Heart left ventricle (tissue), 16 donors: ENCODE results near the gene TMEM171. TPM values are rescaled to one million over a fixed set of nuclear protein-coding genes. Genes with fewer than 3 reads are reported as not detected.

ENCODE experiments used
- ATAC-seq, 4 donors: fragments of 200-7000 bp; cut with Tn5 transposase; one replicate each; pipeline ENCODE4 v1.9.1; 2020 to 2022; ENCODE audit warnings: moderate library complexity in 4 of 4, mild to moderate bottlenecking in 3 of 4, moderate number of reproducible peaks in 1 of 4
- DNase-seq, 5 donors: peaks; one replicate each; pipeline ENCODE4 v3.0.0-alpha.2; 2020
- H3K27ac ChIP-seq, 12 donors: fragments of 200-600 bp; sonication (generic) in 4 of 12; one replicate each; pipeline versions ENCODE4 v1.5.0 to v1.8.0; 2016 to 2022; ENCODE audit warnings: mild to moderate bottlenecking in 2 of 12
- H3K27me3 ChIP-seq, 9 donors: fragments of 200-600 bp; sonication (generic) in 2 of 9; one replicate each; pipeline versions ENCODE4 v1.5.1 to v1.8.0; 2016 to 2022; ENCODE audit warnings: mild to moderate bottlenecking in 3 of 9
- H3K36me3 ChIP-seq, 9 donors: fragments of 200-600 bp; sonication (generic) in 2 of 9; one replicate each; pipeline versions ENCODE4 v1.5.0 to v1.8.0; 2018 to 2022; ENCODE audit warnings: mild to moderate bottlenecking in 2 of 9
- H3K4me1 ChIP-seq, 12 donors: fragments of 200-600 bp; sonication (generic) in 4 of 12; one replicate each; pipeline versions ENCODE4 v1.5.0 to v1.8.0; 2016 to 2022; ENCODE audit warnings: mild to moderate bottlenecking in 3 of 12
- H3K4me3 ChIP-seq, 12 donors: fragments of 200-600 bp; sonication (generic) in 4 of 12; one replicate each; pipeline versions ENCODE4 v1.5.0 to v1.8.0; 2017 to 2022; ENCODE audit warnings: mild to moderate bottlenecking in 9 of 12, moderate library complexity in 4 of 12
- H3K9me3 ChIP-seq, 12 donors: fragments of 200-600 bp; sonication (generic) in 4 of 12; one replicate each; pipeline versions ENCODE4 v1.5.0 to v1.8.0; 2016 to 2022; ENCODE audit warnings: mild to moderate bottlenecking in 1 of 12
- CTCF ChIP-seq, 12 donors: fragments of 200-600 bp; sonication (generic) in 4 of 12; IDR thresholded peaks; one replicate each; pipeline versions ENCODE4 v1.5.0 to v1.8.0; 2018 to 2022; ENCODE audit warnings: antibody characterized with exemption in 12 of 12, mild to moderate bottlenecking in 5 of 12
- POLR2A ChIP-seq, 2 donors: fragments of 450-650 bp; IDR thresholded peaks; one replicate each; pipeline ENCODE4 v1.6.1; 2017; ENCODE audit warnings: antibody characterized with exemption in 2 of 2, mild to moderate bottlenecking in 2 of 2, moderate library complexity in 2 of 2
- WGBS, 4 donors: extraction: QIAGEN DNeasy Blood & Tissue Kit in 2 of 4; methylation state at CpG; one replicate each; pipeline versions ENCODE4 v1.1.5 to v1.1.7; 2013 to 2018; 5-methylcytosine and 5-hydroxymethylcytosine counted together
- intact Hi-C, 10 donors: fragments of 100-400 bp; cut with DNase I; formaldehyde crosslinking; loops; one replicate each; pipeline versions ENCODE4 v1.11.1 to v1.14.2; 2022
- polyA plus RNA-seq, 2 donors: library from polyadenylated mRNA; stranded (reverse); fragments of 200-250 nt; gene quantifications; one replicate each; pipeline ENCODE4 v1.2.3, GENCODE V29; 2013
- total RNA-seq, 9 donors: library from RNA; depleted of rRNA in 2 of 9; stranded (reverse); fragments of >200 nt in 2 of 9; fragmentation: NEBNext Ultra II Directional in 3 of 9; extraction: Animal tissue kit (Norgen Biotek cat#: 25700) in 3 of 9; gene quantifications; one replicate each; pipeline versions ENCODE4 v1.1.0 to v1.2.4, GENCODE V29; 2016 to 2023
- donor health status: ischemic (EF 13 %, LVEDD 7.1; RV severe dilation, severe dysfunction).
- donor health status: healthy with polysubstance abuse.
- donor health status: DM: no; HTN: yes; CAD: no.
- donor health status: DM: no; HTN: no; CAD: no.
- donor health status: ischemic (EF 25% LVEDD 6.9; RV normal size, moderate dysfunction).
- donor health status: ischemic (EF 25% LVEDD 5.7; RV mildly dilated, moderate dysfunction).
- donor health status: healthy.
- donor health status: DM: yes; HTN: yes; CAD: no.
- donor health status: ischemic (EF 35%, LVEDD 5.7; RV mildly dilated, moderate dysfunction).
- donor health status: nonischemic (EF 11% LVEDD 7.7; RV severe dilation, severe dysfunction).
- donor health status: DM: yes; HTN: yes; CAD: no.
- donor health status: PGD.
- donor health status: ischemic (EF 29% LVEDD 5.4; RV normal size, mild dysfunction).
- donor health status: nonischemic (EF 23%, LVEDD 6.1; RV moderate dilation, normal function).

The TMEM171 gene
- total and polyA plus RNA-seq, 11 donors: 0.27 TPM; not detected in 10

GRCh38 chr5:73126381-73126780 is 6.0 kb downstream of the TMEM171 start:
- H3K4me1 ChIP-seq: peaks cover 0 to 10% (median 0%) of the 10 kb centered on the region in 12 donors
- no peak for TF ChIP-seq CTCF (IDR thresholded peaks at IDR 0.05)
- TF ChIP-seq POLR2A (IDR thresholded peaks at IDR 0.05): no peak
- no peaks in the 10 kb centered on the region for H3K36me3 ChIP-seq
- peaks cover 0 to 36% (median 8%) of the 10 kb centered on the region in 9 donors for H3K27me3 ChIP-seq
- WGBS, 4 donors: 78 to 83% (median 81%) methylated on average over 4 of the region's 4 CpGs
- DNase-seq (no peak), ATAC-seq (no peak)
- no peak overlapping the region for H3K4me3 ChIP-seq
- intact Hi-C loops: no loop called here
- H3K27ac ChIP-seq: no peak overlapping the region
- H3K9me3 ChIP-seq: no peaks in the 10 kb centered on the region

GRCh38 chr5:73126957-73127356 is 6.6 kb downstream of the TMEM171 start:
- H3K9me3 ChIP-seq: no peaks in the 10 kb centered on the region
- no peak for DNase-seq
- no peak overlapping the region for H3K27ac ChIP-seq
- peaks cover 0 to 30% (median 4%) of the 10 kb centered on the region in 9 donors for H3K27me3 ChIP-seq
- H3K4me1 ChIP-seq: peaks cover 0 to 10% (median 0%) of the 10 kb centered on the region in 12 donors
- no peak for TF ChIP-seq CTCF (IDR thresholded peaks at IDR 0.05)
- TF ChIP-seq POLR2A (IDR thresholded peaks at IDR 0.05): no peak
- H3K4me3 ChIP-seq: no peak overlapping the region
- H3K36me3 ChIP-seq: no peaks in the 10 kb centered on the region
- intact Hi-C loops: no loop called here
- no peak for ATAC-seq
- WGBS, 4 donors: 84 to 89% (median 86%) methylated on average over 1 of the region's 1 CpG

GRCh38 chr5:73129143-73129542 is 8.8 kb downstream of the TMEM171 start:
- DNase-seq (no peak), ATAC-seq (no peak)
- TF ChIP-seq POLR2A (IDR thresholded peaks at IDR 0.05): no peak
- TF ChIP-seq CTCF (IDR thresholded peaks at IDR 0.05): no peak
- Histone ChIP-seq H3K27ac (no peak overlapping the region), H3K27me3 (peaks cover 0 to 22% (median 2%) of the 10 kb centered on the region in 9 donors), H3K4me1 (no peaks in the 10 kb centered on the region), H3K4me3 (no peak overlapping the region), H3K9me3 (no peaks in the 10 kb centered on the region), H3K36me3 (no peaks in the 10 kb centered on the region)
- WGBS, 4 donors: 83 to 89% (median 86%) methylated on average over 5 of the region's 5 CpGs
- intact Hi-C loops: no loop called here

DNA sequence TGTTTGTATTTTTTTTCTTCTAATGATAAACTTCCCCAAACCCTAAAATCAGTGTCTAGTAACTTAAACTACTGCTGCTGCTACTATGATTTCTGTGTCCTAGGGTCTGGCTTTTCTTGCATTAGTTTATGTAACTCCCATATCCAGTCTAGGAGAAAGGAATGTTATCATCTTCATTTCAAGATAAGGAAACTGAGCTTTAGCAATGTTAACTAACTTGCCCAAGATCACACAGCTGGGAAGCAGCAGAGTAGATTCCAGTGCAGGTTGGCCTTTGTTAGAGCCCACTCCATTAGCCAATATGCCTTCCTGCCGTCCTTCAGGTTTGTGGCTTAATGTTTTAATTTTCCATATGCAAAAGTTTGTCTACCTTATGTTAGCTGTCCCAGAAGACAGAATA is 10.4 kb downstream of the TMEM171 start:
- no peaks in the 10 kb centered on the region for H3K36me3 ChIP-seq
- H3K27ac ChIP-seq: no peak overlapping the region
- H3K27me3 ChIP-seq: peaks cover 0 to 13% (median under 1%) of the 10 kb centered on the region in 9 donors
- no peaks in the 10 kb centered on the region for H3K4me1 ChIP-seq
- ATAC-seq (no peak), DNase-seq (no peak)
- intact Hi-C loops: no loop called here
- 56 to 77% (median 74%) methylated on average over 1 of the region's 1 CpG for WGBS, 4 donors
- H3K9me3 ChIP-seq: no peaks in the 10 kb centered on the region
- TF ChIP-seq POLR2A (IDR thresholded peaks at IDR 0.05): no peak
- TF ChIP-seq CTCF (IDR thresholded peaks at IDR 0.05): no peak
- H3K4me3 ChIP-seq: no peak overlapping the region
